DND-41 (cell line): ENCODE data around the gene GOPC.

Experiments used
- CTCF ChIP-seq: IDR thresholded peaks from 2 replicates; pipeline ENCODE4 v1.5.1; 2012; ENCODE audit warnings: borderline replicate concordance, low read length, moderate library complexity, mild to moderate bottlenecking; ENCODE audit not compliant: poor library complexity, severe bottlenecking; ENCODE audit errors: extremely low read depth
- EZH2 ChIP-seq: IDR thresholded peaks from 3 replicates; pipeline ENCODE4 v1.6.1; 2012; ENCODE audit warnings: borderline replicate concordance, low read depth, mild to moderate bottlenecking, moderate library complexity, low read length, inconsistent platforms; ENCODE audit not compliant: severe bottlenecking

GRCh38 chr6:117602151-117602898, at the start of gene GOPC:
- TF ChIP-seq CTCF (peak; percentile 11), EZH2 (no peak)
